Glomerular endothelial cell (primary cell): ENCODE measurements around the gene HELLS. TPM values are rescaled to one million over a fixed set of nuclear protein-coding genes. Genes with fewer than 3 reads are reported as not detected.
"Not testable (repeated sequence)": the region's sequence is repeated elsewhere in the genome, so short reads cannot be mapped to it uniquely, and the experiment has no call there.

ENCODE experiments used
- DNase-seq: peaks from one replicate; pipeline ENCODE4 v3.0.0-alpha.2; 2011; ENCODE audit warnings: low read depth, low spot score; ENCODE audit errors: extremely low read depth
- total RNA-seq: library from RNA; depleted of rRNA; stranded (reverse); fragments of >200 nt; gene quantifications from 2 replicates; pipeline ENCODE4 v1.2.3, GENCODE V29; 2015

Gene HELLS
- total RNA-seq, 1 donor from 2014 or later = 27.0 TPM

DNA sequence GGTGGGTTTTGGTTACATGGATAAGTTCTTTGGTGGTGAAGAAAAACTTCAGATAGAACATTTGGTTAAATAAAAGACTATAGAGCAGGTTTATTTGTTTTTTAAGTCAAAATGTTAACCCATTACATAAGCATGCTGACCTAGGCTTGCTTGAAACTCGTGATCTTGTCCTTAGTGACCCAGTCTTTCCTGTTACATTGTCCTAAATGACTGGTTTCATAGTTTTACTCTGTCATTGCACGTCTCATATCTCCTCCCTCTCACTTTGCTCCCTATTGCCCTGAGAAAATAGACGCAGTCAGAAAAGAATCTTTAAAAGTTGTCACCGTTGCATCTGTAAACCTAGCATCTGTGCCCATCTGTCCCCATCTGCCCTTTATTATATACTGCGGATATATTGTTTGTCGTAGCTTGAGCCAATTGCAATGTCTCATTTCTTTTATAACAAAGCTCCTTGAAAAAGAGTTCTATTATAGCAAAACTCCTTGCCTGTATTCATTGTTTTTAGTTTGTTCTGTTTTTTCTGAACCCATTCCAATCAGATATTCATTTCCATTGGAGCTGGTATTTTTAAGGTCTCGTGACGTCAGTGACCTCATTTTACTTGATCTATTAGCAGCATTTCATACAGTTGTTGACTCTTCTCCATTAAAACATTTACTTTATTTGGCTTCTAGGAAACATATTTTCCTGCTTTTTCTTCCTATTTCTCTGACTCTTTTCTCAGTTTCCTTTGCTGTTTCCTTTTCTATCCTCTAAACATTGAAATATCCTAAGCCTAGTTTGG lies 57.3 kb downstream of the HELLS start:
- peak; percentile 3 for DNase-seq

- no peak for DNase-seq
Observed at GRCh38 chr10:94607111-94607510, 61.5 kb downstream of the HELLS start.

DNA sequence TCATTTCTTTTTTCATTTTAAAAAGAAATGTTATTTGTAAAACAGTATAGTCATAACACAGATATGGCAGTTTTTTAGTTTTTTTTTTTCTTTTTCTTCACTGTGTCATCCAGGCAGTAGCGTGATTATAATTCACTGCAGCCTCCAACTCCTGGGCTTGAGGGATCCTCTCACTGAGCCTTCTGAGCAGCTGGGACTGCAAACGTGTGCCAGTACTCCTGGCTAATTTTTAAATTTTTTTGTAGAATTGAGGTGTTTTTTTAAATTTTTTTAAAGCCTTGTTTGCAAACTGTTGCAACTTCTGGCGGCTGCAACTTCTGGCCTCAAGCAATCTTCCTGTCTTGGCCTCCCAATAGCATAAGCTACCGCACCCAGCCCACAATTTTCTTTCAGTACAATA lies 63.0 kb downstream of the HELLS start:
- no peak for DNase-seq

DNA sequence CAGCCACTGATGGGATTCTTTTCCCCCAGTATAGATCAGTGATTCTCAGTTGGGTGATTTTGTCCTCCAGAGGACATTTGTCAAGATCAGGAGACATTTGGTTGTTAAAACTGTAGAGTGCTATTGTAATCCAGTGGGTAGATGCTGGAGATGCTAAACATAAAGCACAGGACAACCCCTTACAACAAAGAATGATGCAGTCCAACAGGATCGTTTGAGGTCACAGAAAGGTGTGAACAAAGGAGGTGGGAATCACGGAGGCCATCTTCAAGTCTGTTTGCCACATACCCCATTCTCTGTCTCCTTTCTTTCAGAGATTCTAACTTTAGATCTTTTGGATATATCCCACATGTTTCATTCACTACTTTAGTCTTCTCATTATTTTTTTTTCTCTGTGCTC lies 69.0 kb downstream of the HELLS start:
- no peak for DNase-seq

DNA sequence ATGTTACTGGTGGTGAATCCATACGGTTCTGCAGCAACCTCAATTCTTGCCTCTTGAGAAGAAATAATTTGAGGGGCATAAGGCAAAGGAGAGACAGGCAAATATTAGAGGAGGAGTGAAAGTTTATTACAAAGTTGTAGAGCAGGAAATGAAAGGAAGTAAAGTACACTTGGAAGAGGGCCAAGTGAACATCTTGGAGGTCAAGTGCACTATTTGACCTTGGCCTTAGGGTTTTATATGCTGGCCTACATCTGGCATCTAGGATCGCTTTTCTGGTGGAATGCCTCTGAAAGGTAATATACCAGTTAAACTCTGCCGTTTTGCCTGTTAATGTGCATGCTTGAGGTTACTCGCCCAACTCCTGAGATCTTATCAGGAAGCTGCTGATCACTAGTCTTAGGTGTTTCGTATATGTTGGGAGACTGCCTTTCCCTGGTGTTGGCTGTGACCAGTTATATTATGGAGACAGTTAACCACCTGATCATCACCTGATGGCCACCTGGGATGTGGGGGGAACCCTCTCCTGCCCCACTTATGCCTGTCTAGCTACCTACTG lies 71.9 kb downstream of the HELLS start:
- DNase-seq = no peak

GRCh38 chr10:94622666-94623205 lies 77.1 kb downstream of the HELLS start:
- DNase-seq = no peak

DNA sequence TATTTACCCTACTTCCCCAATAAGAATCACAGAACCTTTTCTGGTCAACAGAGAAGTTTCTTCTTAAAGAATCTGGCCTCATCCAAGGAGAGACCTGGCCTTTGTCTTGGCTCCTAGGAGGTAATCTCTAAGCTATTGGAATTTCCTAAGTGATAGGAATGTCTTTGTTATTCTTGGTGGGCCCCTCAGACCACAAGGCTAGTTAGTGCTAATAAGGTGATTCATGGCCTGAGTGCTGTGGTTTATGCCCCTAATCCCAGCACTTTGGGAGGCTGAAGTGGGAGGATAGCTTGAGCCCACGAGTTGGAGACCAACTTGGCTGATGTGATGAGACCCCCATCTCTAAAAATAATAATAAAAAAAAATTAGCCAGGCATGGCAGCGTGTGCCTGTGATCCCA lies 78.0 kb downstream of the HELLS start:
- DNase-seq = no peak

GRCh38 chr10:94626476-94626875 lies 80.9 kb downstream of the HELLS start:
- DNase-seq = no peak

GRCh38 chr10:94627511-94627910 lies 81.9 kb downstream of the HELLS start:
- no peak for DNase-seq

DNA sequence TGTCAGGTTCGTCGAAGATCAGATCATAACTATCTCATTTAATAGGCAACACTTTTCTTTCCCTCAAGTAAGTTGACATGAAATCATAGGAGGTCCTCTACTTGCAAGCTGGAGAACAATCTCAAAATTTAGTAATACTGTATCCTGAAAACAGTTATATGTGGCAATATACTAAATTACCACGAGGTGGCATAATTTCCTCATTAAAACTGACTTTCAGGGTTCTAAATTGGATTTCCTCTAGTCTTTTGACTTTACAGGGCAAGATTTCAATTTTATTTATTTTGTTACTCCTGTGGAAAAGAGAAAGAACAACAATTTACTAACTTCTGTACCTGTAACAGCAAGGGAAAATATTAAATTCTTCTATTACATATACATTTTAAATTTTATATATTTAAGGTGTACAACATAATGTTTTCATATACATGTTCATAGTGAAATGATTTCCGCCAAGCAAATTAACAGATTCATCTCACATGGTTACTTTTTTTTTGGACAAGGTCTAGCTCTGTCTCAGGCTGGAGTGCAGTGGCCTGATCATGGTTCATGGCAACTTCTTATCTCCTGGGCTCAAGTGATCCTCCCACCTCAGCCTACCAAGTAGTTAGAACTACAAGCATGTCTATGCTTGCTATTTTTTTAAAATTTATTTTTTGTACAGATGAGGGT lies 84.6 kb downstream of the HELLS start:
- DNase-seq = peak; percentile 16

DNA sequence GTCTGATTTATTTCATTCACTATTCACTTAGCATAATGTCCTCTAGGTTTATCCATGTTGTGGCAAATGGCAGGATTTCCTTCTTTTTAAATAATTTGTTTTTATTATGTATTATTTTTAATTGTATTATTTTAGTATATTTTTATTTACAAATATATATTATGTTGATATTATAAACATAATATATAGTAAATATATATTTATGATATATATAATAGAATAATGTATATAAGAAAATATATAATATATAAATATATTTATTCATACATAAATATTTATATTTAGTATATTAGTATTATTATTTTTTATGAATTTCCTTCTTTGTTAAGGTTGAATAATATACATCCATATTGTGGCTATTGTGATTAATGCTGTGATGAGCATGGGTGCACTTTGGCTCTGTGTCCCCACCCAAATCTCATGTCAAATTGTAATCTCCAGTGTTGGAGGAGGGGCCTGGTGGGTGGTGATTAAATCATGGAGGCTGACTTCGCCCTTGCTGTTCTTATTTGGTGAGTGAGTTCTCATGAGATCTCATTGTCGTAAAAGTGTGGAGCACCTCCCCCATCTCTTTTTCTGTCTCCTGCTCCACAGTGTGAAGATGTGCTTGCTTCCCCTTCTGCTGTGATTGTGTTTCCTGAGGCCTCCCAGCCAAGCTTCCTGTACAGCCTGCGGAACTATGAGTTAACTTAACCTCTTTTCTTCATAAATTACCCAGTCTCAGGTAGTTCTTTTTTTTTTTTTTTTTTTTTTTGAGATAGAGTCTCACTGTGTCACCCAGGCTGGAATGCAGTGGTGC lies 85.7 kb downstream of the HELLS start:
- DNase-seq = no peak

DNA sequence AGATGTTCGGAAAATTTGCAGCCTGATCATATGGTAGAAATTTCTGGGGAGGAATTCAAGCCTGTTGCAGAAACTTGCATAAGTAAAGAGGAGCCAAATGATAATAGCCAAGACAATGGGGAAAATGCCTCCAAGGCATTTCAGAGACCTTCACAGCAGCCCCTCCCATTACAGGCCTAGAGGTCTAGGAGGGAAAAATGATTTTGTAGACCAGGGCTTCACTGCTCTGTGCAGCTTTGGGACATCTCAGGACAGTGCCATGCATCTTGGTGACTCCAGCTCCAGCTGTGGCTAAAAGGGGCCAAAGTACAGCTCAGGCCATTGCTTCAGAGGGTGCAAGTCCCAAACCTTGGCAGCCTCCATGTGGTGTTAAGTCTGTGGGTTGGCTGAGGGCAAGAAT lies 87.4 kb downstream of the HELLS start:
- DNase-seq = no peak

DNA sequence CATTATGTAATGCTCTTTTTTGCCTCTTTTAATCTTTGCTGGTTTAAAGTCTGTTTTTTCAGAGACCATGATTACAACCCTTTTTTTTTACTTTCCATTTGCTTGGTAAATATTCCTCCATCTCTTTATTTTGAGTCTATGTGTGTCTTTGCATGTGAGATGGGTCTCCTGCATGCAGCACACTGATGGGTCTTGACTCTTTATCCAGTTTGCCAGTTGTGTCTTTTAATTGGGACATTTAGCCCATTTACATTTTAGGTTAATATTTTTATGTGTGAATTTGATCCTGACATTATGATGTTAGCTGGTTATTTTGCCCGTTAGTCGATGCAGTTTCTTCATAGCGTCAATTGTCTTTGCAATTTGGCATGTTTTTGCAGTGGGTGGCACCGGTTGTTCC lies 92.5 kb downstream of the HELLS start:
- not testable (repeated sequence) for DNase-seq

DNA sequence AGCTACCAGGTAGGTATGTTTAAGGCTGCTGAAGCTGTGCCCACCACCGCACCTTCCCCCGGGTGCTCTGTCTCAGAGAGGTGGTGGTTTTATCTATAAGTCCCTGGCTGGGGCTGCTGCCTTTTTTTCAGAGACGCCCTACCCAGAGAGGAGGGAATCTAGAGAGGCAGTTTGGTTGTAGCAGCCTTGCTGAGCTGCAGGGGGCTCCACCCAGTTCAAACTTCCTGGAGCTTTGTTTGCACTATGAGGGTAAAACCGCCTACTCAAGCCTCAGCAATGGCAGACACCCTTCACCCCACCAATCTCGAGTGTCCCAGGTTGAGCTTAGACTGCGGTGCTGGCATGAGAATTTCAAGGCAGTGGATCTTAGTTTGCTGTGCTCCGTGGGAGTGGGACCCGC lies 94.3 kb downstream of the HELLS start:
- DNase-seq = no peak

DNA sequence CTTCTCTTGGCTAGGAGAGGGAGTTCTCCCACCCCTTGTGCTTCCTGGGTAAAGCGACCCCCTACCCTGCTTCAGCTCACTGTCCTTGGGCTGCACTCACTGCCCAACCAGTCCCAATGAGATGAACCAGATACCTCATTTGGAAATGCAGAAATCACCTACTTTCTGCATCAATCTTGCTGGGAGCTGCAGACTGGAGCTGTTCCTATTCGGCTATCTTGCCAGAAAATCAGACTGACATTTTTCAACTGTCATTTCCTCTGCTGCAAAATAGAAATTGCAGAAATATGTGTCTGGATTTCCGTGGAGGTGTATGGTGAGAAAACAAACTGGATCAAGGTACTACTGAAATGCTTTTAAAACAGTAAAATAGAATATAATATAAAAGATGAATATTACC lies 95.0 kb downstream of the HELLS start:
- no peak for DNase-seq

- DNase-seq = no peak
Observed at GRCh38 chr10:94641480-94641879, 95.9 kb downstream of the HELLS start.

DNA sequence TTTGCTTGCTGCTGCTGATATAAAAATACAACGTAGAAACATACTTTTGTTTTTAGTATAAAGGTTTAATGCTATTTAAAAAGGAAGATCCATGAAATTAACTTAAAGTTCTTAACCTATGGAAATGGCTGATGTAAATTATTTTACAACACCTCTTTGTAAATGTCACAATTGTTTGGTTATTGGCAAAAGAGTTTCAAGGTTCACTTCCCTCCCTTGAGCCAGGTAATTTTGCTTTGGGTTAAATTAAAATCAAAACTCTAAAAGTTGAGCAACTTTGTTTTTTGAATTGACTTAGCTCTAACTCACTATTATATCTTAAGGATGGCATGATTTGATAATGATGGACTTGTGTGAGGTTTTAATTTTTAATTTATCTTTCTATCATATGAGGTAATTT lies 98.8 kb downstream of the HELLS start:
- no peak for DNase-seq

GRCh38 chr10:94645285-94645684 lies 99.7 kb downstream of the HELLS start:
- DNase-seq = no peak
